Hair follicular keratinocyte (primary cell): Measurements from ENCODE around the gene EIF1AY. TPM values are rescaled to one million over a fixed set of nuclear protein-coding genes. Genes with fewer than 3 reads are reported as not detected.

ENCODE experiments used
- total RNA-seq: library from RNA; depleted of rRNA; stranded (reverse); fragments of >200 nt; gene quantifications from 2 replicates; pipeline ENCODE4 v1.2.3, GENCODE V29; 2015

The EIF1AY gene
- 25.4 and 25.6 TPM in 2 replicates for total RNA-seq

GRCh38 chrY:20575531-20576121 lies at the start of gene EIF1AY:
Gene EIF1AY, plus strand, starts transcription at chrY:20575776. Its CDS starts 96 bp downstream, at chrY:20575872.

Other genes with a start within 250 kb of the EIF1AY start
- not detected in 2 replicates for gene RPS4Y2, start 180.3 kb downstream of the EIF1AY start, total RNA-seq